ENCODE results near the gene UBTF.

UBTF gene

DNA sequence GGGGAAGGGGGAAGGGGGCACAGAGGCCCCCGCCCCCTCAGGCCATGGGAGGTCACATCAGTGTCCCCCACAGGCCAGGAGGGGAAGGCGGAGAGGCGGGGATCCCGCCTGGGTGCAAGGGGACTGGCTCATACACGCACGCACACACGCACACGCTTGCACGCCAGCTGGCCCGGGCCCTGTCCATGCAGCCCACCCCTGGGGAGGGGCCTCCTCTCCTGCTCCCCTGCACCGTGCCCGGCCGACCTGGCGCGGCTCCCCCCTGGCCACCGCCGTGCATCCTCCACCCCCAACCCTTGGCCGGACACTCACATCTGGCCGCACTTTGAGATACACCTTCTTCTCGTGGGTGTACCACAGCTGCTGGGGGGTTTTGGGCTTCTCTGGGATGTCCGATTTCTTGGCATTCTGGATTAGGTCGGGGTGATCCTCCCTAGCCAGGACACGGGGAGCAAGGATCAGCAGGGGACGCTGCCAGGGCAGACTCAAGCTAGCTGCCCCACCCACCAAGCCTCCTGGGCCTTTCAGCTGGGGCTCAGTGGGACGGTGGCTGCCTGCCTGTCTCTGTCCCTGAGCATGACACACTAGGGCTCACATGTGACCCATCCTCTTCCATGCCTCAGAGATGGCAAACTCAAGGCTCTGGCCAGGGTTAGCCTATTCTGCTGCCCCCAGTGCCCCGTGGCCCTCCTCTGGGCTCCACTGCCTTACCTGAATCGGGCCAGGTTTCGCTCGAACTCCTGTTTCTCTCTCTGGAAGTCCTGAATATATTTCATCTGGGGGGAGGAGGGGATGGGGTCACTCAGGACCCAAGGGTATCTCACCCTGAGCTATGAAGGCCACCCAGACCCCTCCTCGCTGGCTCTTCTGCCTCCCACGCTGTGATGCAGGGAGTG is 6.7 kb downstream of the UBTF start:
- no peak for DNase-seq

DNA sequence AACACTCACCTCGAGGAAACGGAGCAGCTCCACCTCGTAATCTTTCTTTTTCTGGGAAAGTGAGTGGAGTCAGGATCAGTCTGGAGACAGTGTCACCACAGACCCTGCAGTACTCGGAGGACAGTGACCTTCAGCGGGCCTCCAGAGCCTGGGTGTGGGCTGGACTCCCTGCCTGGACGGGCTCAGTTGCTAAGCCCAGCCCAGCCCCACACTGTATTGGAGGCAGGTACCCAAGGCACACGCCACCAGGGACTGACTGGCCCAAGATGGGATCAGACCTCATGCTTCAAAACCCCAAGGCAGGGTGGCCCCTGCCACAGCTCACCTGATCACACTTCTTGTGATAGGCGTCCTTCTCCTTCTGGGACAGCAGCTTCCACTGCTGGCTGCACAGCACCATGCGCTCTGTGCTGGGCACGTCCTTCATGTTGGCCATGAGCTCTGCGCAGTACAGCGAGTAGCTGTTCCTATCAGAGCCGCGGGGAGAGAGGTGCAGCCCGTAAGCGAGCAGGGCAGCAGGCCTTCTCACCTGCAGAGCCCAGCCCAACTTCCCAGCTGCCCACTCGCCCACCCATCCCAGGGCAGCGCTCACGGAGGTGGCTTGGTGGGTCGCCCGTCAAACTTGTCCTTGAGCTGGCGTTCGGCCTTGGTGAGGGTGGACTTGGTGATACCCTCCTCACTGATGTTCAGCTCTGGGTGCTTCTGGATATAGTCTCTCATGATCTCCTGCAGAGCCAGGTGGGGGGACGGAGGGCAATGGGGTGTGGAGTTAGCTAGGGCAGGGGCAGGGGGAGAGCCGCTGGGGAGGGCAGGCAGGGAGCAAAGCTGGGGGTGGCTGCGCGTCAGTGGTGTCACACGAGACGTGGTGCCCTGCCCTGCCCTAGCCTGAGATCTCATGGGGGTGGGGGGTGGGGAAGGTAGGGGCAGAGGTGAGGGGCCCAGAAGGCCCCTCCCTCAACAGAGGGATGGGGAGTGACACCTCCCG is 7.9 kb downstream of the UBTF start:
- DNase-seq: no peak

DNA sequence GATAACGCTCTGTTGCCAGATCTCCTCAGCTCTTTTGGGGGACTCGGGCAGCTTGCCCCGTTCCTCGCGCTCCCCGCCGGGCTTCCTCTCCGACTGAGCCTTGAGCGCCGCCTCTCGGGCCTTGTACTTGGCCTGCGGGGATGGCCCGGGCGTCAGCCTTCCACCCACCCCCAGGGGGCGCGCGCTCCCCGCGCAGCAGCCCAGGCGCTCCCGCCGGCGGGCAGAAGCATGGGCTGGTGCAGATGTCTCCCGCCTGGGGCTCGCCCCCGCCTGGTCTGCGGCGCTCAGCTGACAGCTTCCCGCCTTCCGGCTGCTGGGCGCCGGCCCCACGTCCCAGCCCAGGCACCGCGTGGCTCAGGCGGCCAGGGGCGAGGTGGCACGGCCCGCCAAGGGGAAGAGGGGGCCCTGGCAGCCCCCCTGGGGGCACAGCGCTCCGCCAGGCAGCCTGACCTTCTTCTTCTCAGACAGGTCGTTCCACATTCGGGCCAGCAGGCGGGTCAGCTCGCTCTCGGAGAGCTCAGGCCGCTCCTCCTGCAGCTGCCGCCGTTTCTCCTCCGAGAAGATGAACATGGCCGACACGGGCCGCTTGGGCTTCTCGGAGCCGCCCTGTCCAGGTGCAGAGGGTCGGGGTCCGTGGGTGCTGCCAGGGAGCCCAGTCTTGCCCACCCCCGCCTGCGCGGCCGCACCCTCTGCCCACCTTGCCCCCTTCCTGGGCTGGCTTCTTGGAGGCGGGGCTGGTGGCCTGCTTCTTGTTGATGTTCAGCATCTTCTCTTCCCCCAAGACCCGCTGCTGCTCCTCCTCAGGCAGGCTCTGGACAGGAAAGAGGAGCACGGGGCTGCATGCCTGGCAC is 8.9 kb downstream of the UBTF start:
- DNase-seq: peak; percentile 83

DNA sequence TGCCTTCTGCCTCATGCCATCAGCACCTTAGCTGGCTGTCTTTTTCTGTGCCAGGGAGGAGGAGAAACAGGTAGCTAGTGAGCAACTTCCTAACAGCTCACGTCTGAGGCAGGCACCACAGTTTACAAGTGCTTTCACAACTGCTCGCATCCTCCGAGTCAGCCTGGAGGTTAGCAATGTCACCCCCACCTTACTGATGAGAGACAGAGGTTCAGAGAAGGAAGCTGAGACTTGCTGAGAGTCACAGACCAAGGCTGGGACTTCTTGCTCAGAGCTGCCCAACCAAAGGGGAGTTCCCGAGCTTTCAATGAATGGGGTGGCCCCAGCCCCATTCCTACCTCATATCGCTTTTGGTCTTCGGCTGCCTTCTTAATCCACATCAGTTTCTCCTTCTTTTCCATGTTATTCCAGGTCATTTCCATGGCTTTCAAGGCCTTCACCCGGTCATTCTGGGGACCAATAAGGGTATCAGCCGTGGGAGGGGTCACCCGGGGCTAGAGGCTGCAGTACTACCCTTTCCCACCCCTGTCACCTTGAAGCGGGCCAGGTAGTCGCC is 9.6 kb downstream of the UBTF start:
- DNase-seq: no peak

DNA sequence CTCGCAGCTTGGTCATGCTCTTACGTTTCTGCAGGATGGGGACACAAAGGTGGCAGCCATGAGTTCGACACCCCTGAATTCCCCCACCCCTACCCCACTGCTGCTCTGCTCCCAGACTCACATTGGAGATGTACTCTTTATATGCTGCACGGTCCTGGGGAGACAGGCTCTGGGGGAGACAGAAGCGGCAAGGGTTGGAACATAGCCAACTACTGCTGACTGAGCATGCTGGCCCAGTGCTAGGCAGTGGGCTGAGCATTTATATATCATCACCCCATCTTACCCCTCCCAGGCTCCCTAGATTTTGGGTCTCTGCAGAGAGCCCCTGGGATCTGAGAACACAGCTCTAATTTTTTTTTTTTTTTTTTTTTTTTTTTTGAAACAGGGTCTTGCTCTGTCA is 11.7 kb downstream of the UBTF start:
- no peak for DNase-seq

DNA sequence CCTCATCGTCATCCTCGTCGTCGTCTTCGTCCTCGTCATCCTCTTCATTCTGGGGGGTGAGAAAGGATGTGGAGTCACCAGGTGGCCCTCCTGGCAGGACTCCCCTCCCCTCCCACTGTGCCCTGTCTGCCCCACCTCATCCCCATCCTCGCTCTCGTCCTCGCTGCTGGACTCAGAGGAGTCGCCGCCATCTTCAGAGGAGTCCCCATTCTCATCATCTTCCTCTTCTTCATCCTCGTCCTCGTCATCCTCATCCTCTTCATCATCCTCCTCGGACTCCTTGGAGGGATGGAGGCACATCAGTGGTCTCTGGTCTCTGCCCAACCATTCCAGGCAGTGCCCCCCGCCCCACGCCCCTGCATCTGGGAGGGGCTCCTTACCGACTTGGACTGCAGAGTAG is 12.2 kb downstream of the UBTF start:
- no peak for DNase-seq

DNA sequence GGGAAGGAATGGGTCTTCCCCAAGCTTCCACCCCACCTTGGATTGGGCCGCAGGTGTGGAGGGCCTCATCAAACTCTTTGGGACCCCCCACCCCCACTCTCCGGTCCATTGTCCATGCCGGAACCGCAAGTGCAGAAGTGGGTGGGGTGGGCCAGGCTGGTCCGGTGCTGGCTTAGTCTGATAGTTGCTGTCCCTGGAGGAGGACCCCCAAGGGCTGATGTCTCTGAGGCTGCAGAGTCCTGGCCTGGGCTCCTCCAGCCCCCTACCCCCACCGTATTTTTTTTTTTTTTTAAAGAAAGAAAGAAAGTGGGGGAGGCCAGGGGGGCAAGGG is 12.7 kb downstream of the UBTF start:
- no peak for DNase-seq

DNA sequence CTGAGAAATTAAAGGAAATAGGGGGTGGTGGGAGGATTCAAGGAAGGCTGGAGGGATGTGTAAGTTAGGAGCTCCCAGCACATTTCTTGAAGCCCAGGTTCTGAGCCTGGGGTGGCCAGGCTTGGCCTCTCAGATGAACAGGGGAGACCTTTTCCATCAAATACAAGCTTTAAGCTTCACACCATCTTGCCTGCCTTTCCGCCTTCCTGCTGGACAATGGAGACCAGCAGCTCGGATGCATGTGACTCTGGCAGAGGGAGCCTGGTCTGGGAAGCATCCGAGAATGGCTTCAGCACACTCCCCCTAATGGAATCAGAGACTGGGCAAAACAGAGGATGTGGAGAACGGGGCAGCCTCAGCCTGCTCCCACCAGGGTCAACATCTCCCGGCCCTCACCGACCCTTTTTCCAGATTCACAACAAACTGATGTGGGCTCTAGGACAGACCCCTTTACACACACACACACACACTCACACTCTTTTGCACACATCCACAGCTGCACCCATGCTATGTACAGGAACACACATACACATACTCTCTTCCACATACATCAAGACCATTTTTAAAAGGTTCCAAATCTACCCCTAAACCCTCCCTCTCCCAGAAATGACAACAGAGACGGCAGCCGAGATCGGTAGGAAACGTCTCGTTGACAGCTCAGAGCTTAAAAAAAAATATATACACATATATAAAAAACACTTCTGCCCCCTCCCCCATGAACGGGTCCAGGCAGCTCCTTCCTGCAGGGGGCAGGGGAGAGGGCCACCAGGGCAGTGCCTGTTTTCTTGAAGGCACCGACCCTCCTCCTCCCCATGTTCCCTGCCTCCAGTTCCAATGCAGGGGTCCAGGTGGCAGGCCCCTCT is 13.3 kb downstream of the UBTF start:
- no peak for DNase-seq

DNA sequence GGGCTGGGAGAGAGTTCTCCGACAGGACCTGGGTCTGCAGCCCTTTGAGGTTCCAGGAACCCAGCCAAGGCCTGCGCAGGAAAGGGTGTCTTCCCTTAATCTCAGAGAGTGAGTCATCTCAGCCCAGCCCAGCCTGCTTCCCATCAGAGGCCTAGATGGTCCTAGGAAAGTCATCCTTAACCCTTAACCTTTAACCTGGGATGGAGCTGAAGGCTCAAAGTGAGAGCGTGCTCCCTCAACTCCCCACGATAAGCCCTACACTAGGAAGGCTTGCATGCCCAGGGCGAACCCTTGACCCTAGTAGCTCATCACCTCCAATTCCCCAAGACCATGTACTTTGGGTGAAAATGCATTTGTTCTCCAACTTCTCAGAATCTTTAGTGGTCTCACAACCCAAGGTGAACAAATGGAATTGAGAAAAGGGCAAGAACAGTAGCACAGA is 15.0 kb downstream of the UBTF start:
- DNase-seq: no peak

DNA sequence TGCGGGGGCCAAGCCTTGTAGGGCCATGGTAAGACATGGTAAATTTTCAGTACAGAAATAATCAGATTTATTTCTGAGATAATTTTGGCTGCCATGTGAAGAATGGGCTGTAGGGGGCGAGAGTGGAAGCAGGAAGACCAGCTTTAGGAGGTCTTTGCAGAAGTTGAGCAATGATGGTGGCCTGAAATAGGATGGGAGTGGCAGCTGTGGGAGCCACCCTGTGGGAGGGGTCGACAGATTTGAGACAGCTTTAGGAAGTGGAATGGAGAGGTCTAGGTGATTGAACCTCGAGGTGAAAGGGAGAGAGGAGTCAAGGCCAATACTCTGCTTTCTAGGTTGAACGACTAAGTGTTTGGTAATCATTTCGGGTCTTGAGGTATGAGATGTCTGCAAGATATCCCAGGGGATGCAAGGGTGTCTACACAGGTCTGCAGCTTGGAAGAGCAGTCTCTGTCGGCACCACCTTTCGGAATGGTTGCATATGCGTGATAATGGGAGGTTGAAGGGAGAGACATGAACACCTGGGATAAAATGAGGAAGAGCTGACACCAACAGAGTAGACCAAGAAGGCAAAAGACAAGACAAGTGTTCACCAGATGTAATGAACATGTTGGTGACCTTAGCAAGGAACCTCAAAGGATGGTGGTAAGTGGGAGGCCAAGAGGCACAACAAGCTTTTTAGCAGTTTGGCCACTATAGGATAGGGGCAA is 15.6 kb downstream of the UBTF start:
- peak; percentile 38 for DNase-seq

DNA sequence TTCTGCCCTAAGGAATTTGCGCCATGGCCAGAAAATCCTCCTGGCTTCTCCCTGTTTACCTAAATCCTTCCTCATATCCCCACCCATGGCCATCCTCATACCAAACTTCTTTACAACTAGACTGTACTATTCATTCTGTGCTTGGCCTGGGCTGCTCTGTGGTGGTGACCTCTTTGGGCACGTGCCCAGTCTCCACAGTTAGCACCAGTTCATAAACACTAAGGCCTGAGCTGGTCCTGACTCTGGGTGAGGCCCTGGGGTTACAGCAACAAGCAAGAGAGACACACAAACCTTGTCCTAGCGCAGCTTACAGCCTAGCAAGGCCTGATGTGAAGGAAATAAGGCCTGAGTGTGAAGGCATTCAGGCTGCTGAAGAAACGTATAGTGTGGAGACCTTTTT is 16.7 kb downstream of the UBTF start:
- DNase-seq: no peak

DNA sequence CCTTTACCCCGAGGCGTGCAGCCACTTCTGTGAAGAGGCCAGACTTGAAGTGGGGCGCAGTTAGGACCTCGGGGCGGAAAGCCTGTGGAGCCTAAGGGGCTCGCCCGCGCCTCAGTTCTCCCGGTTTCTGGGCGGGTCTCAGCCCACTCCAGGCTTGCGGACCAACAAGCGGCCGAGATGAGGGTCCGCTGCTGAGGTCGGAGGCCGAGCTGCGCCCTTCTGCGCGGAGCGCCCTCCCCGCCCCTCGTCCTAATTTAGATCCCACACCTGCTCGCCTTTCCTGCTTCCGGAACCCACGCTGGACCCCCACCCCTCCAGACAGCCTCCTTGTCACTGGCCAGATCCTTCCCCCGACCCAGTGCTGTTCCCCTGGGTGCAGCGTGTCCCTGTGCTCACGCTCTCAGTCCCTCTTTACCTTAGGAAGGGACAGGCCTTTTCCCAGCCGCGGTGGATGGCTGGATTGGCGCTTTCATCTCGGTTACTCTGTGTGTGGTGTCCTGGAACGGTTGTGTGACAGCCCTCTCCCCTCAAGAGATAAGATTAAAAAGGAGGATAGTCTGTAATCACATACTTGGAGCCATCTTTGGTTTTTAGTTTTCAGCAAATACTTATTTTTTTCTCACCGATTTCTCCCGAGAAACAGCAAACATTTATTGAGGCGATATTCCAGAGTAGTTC is 18.9 kb downstream of the UBTF start:
- DNase-seq: no peak

DNA sequence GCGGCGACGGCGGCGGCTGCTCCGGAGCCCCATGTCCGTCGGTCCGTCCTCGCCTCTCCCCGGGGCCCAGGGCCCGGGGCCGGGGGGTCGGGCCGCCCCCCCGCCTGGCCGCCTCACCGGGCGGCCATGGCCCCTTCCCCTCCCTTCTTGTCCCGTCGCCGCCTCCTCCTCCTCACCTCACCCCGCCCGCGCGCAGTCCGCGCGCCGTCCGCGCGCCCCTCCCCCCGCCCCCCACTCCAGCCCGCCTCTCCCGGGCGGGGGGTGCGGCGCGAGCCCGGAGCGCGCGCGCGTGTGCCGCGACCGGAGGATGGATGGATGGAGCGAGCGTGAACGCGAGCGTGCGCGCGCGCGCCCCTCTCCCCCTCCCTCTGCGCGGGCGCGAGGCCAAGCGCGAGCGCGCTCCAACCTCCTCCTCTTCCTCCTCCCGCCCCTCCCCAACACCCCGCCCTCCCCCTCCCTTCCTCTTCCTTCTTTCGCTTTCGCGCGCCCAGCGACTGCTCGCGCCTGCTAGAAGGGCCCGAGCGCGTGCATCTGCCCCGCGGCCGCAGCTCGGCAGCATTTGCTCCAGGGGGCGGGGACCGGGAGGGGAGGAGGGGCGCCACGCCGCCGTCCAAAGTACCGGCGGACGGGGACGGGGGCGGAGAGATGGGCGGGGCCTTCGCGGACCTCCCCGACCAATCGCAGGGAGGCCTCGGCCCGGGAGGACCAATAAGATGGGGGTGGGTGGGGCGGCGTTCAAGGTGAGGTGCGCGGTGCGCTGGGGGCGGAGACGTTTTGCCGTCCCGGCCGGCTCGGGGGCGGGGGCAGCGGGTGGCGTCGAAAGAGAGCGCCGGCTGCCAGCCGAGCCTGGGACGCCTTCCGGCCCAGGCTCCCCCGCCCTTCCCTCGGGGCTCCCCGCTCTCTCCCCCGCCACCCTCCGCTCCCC is 19.7 kb downstream of the UBTF start, which contains the start of gene ATXN7L3:
ATXN7L3 (minus strand) TSS at position 332 of the 925 bp plus-strand sequence. CDS start 1,814 bp downstream, outside the sequence.
- DNase-seq: peak; percentile 95

DNA sequence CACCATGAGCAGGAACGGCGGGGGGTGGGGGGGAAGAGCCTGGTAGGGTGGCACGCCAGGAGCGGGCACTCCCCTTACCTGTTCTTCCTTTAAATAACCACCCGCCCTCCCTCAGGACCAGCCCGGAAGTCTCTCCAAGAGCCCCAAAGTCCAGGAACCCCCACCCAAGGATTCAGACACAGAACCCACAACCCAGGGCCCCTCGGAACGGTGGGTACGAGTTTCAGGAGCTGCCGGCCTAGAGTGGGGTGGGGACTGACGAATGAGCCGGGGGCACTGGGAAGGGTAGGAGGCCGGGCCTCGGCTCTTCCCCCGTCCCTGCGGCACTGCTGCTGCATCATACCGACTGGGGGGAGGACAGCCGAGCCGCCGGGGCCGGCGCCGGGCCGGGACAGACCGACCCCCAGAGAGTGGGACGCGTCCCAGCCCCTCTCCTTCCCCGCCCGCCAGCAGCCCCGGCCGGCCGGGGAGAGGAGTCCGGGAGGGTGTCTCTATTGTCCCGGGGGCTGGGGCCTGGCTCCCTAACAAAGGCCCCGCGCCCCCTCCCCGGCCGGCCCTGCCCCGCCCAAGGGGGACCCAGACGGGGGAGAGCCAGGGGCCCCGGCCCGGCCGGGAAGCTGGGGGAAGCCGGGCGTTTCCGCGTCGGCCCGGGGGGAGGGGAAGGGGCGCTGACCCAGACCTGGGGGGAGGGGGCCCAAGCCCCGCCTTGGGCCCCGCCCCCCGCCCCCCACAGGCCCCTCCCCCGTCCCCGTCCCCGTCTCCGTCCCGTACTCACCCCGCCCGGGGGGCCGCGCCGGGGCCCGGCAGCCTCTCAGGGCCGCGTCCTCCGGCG is 20.5 kb downstream of the UBTF start:
- peak; percentile 32 for DNase-seq

DNA sequence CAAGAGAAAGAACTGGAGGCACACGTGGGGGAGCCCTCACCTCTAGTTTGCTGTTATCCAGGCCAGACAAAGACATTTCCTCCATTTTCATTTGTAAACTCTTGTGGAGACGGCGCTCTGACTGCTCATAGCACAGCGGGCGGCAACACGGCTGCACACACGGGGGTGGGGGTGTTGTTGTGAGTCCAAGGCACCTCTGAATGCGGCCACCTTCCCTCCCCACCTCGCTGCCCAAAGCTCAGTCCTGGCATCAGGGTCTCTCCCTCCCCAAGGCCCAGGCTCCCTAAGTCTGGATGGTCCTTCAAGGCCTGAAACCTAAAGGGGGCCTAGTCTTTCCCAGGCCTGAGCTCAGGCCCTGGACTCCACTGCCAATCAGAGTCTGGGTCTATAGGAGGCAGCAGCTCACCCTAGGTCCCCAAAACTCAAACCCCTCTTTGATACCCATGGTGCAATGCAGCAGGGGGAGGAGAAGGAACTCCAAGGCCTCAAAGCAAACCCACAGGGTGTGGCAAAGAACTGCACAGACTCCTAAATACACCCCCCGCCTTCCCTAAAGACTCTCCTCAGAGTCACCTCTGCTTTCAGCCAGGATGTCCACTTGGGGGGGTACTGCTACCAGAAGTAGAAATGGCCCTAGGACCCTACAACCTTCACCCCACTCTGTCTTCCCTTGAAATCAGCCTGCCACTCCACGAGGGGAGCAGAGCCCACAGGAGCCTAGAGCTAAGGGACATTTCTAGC is 21.3 kb downstream of the UBTF start:
- no peak for DNase-seq

DNA sequence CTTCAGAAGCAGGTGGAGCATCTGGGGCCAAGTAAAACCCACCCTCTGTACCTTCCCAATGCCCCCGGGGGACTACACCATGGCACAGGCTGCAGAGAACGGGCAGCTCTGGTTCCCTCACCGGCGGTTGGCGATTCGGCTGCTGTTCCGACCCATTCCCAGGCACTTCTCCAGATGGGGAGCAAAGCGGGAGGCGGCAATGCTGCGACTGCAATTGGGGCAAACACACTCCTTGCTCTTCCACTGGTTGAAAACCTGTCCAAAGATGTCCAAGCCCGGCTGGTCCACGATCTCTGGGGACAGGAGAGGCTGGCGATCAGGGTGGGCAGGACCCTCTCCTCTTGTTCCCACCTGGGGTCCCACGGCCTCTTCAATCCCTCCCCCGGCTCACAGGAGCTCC is 22.4 kb downstream of the UBTF start:
- DNase-seq: no peak

Measured in NCI-H510A treated with DMSO at 0.1 percent for 48 hours (cell line).